Trophoblast cell (in vitro differentiated cells and primary cell): ENCODE measurements around the gene TBC1D13.
"Not testable (repeated sequence)": the region's sequence is repeated elsewhere in the genome, so short reads cannot be mapped to it uniquely, and the experiment has no call there.

ENCODE experiments used
- DNase-seq, 2 donors: peaks; one replicate each; pipeline ENCODE4 v3.0.0-alpha.2; 2016
- H2AFZ ChIP-seq: 2 replicates; pipeline ENCODE4 v1.6.1; 2013; ENCODE audit warnings: low read length, moderate library complexity, mild to moderate bottlenecking; ENCODE audit not compliant: insufficient read depth, poor library complexity
- H2AK5ac ChIP-seq: 2 replicates; pipeline ENCODE4 v1.6.1; 2013; ENCODE audit warnings: mild to moderate bottlenecking, low read length
- H2BK120ac ChIP-seq: 2 replicates; pipeline ENCODE4 v1.6.1; 2013; ENCODE audit warnings: low read length, mild to moderate bottlenecking, moderate library complexity; ENCODE audit not compliant: insufficient read depth, poor library complexity
- H2BK12ac ChIP-seq: 2 replicates; pipeline ENCODE4 v1.6.1; 2013; ENCODE audit warnings: mild to moderate bottlenecking, low read length, moderate library complexity
- H2BK5ac ChIP-seq: 2 replicates; pipeline ENCODE4 v1.6.1; 2013; ENCODE audit warnings: low read length, low read depth, moderate library complexity, mild to moderate bottlenecking; ENCODE audit not compliant: poor library complexity
- H3K14ac ChIP-seq: 2 replicates; pipeline ENCODE4 v1.6.1; 2013; ENCODE audit warnings: mild to moderate bottlenecking, low read length
- H3K18ac ChIP-seq: 2 replicates; pipeline ENCODE4 v1.6.1; 2013; ENCODE audit warnings: mild to moderate bottlenecking, low read length
- H3K23ac ChIP-seq: 2 replicates; pipeline ENCODE4 v1.6.1; 2013; ENCODE audit warnings: low read length
- H3K27ac ChIP-seq: 2 replicates; pipeline ENCODE4 v1.5.1; 2013; ENCODE audit warnings: low read depth, mild to moderate bottlenecking, inconsistent platforms, low read length, moderate library complexity
- H3K27me3 ChIP-seq: 2 replicates; pipeline ENCODE4 v1.6.1; 2013; ENCODE audit warnings: inconsistent platforms, mild to moderate bottlenecking, low read length, moderate library complexity; ENCODE audit not compliant: insufficient read depth
- H3K36me3 ChIP-seq, 2 experiments: 1 replicate in 1 of 2; 2 replicates in 1 of 2; pipeline ENCODE4 v1.6.1; 2013; ENCODE audit warnings: low read length in 2 of 2, mild to moderate bottlenecking in 2 of 2, moderate library complexity in 1 of 2; ENCODE audit not compliant: insufficient read depth in 2 of 2, control insufficient read depth in 1 of 2
- H3K4ac ChIP-seq: 2 replicates; pipeline ENCODE4 v1.6.1; 2013; ENCODE audit warnings: low read depth, mild to moderate bottlenecking, low read length, moderate library complexity
- H3K4me1 ChIP-seq, 2 experiments: 1 replicate in 1 of 2; 2 replicates in 1 of 2; pipeline ENCODE4 v1.6.1; 2013; ENCODE audit warnings: low read length in 2 of 2, mild to moderate bottlenecking in 2 of 2, moderate library complexity in 1 of 2; ENCODE audit not compliant: insufficient read depth in 2 of 2, control insufficient read depth in 1 of 2
- H3K4me2 ChIP-seq: 2 replicates; pipeline ENCODE4 v1.6.1; 2013; ENCODE audit warnings: inconsistent platforms, mild to moderate bottlenecking, low read length, moderate library complexity
- H3K4me3 ChIP-seq: 2 replicates; pipeline ENCODE4 v1.5.1; 2013; ENCODE audit warnings: mild to moderate bottlenecking, low read depth, low read length, inconsistent platforms
- H3K79me1 ChIP-seq: one replicate; pipeline ENCODE4 v1.6.1; 2013; ENCODE audit warnings: low read length
- H3K79me2 ChIP-seq: 2 replicates; pipeline ENCODE4 v1.6.1; 2013; ENCODE audit warnings: low read length, mild to moderate bottlenecking; ENCODE audit not compliant: control insufficient read depth, insufficient read depth, poor library complexity
- H3K9ac ChIP-seq: 2 replicates; pipeline ENCODE4 v1.6.1; 2013; ENCODE audit warnings: mild to moderate bottlenecking, low read length
- H3K9me3 ChIP-seq: 2 replicates; pipeline ENCODE4 v1.6.1; 2013; ENCODE audit warnings: low read depth, mild to moderate bottlenecking, control low read depth, inconsistent platforms, low read length; ENCODE audit not compliant: insufficient read depth
- H4K12ac ChIP-seq: 2 replicates; pipeline ENCODE4 v1.6.1; 2013; ENCODE audit warnings: low read depth, mild to moderate bottlenecking, low read length, moderate library complexity
- H4K8ac ChIP-seq: 2 replicates; pipeline ENCODE4 v1.6.1; 2013; ENCODE audit warnings: low read depth, mild to moderate bottlenecking, low read length, moderate library complexity
- H4K91ac ChIP-seq: one replicate; pipeline ENCODE4 v1.6.1; 2013; ENCODE audit warnings: low read depth, mild to moderate bottlenecking, low read length, moderate library complexity
- WGBS: extraction: QIAGEN DNeasy Blood & Tissue Kit; methylation state at CpG from one replicate; pipeline ENCODE4 v1.1.7; 2013; ENCODE audit warnings: missing lambda C conversion rate; ENCODE audit not compliant: insufficient read length, insufficient coverage; ENCODE audit errors: extremely low coverage; 5-methylcytosine and 5-hydroxymethylcytosine counted together

TBC1D13 gene

DNA sequence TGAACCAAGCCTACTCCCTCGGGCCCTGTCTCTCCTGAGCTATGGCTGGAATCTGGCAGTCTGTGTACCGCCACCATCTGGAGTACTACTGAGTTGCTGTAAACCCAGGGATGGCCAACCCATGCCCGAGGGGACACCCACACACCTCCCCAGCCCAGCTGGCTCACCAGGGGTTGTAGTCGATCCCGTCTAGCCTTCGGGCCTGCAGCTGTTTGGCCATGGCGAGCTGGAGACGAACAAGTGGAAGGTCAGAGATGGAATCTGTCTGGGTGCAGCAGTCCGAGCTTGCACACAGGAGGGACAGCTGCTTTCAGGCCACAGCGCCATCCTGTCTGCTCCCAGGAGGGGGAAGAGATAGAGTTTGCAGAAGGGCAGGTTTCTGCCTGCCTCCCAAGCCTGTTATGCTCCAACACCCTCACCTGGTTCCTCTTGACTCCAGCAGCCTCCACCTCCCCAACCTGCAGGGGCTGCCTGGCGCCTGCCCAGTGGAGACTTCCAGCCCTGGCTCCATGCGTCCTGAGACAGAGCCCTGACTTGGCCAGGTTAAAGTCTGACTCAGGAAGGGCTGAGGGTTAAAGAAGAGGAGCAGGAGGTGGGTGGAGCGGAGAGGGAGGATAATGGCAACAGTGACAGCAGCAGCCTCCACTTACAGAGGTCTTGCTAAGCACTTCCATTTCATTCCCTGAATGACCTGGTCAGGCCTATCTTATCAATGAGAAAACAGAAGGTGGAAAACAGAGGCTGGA lies 58.3 kb downstream of the TBC1D13 start:
- Histone ChIP-seq H3K4ac (no peak overlapping the region), H3K9me3 (peaks cover 3% of the 10 kb centered on the region), H3K4me1 (peaks cover 4 to 12% of the 10 kb centered on the region in 2 experiments), H4K8ac (no peak overlapping the region), H3K79me2 (no peaks in the 10 kb centered on the region), H3K27ac (peak overlapping the region; percentile 0), H3K36me3 (peaks cover 0 to 3% of the 10 kb centered on the region in 2 experiments), H2AK5ac (no peak overlapping the region), H3K4me3 (no peak overlapping the region), H2AFZ (no peak overlapping the region), H4K12ac (no peak overlapping the region), H4K91ac (no peak overlapping the region), H2BK120ac (no peak overlapping the region), H3K4me2 (no peak overlapping the region), H2BK12ac (no peak overlapping the region), H3K9ac (no peak overlapping the region), H3K14ac (no peak overlapping the region), H3K27me3 (no peaks in the 10 kb centered on the region), H3K23ac (no peak overlapping the region), H3K18ac (no peak overlapping the region), H3K79me1 (no peaks in the 10 kb centered on the region), H2BK5ac (no peak overlapping the region)
- DNase-seq = peak; percentile 99 to 100
- no CpG with 5 or more reads among the region's 13 CpGs for WGBS

GRCh38 chr9:128846680-128847030 lies 59.6 kb downstream of the TBC1D13 start:
- no peak overlapping the region for H3K23ac ChIP-seq

GRCh38 chr9:128847803-128848202 lies 60.8 kb downstream of the TBC1D13 start:
- no peak overlapping the region for H2AFZ ChIP-seq
- no peak overlapping the region for H3K23ac ChIP-seq
- H2BK120ac ChIP-seq = no peak overlapping the region
- DNase-seq = no peak
- no peaks in the 10 kb centered on the region for H3K27me3 ChIP-seq
- H3K18ac ChIP-seq = no peak overlapping the region
- no peak overlapping the region for H3K4me3 ChIP-seq
- H3K4me2 ChIP-seq = no peak overlapping the region
- H2AK5ac ChIP-seq = no peak overlapping the region
- no peaks in the 10 kb centered on the region for H3K79me1 ChIP-seq
- H3K9me3 ChIP-seq = peaks cover 6% of the 10 kb centered on the region
- no peaks in the 10 kb centered on the region for H3K79me2 ChIP-seq
- H4K91ac ChIP-seq = no peak overlapping the region
- H3K27ac ChIP-seq = no peak overlapping the region
- H3K14ac ChIP-seq = no peak overlapping the region
- H2BK5ac ChIP-seq = no peak overlapping the region
- peaks cover 4 to 12% of the 10 kb centered on the region in 2 experiments for H3K4me1 ChIP-seq
- no peak overlapping the region for H4K8ac ChIP-seq
- H4K12ac ChIP-seq = no peak overlapping the region
- no peak overlapping the region for H3K9ac ChIP-seq
- H2BK12ac ChIP-seq = no peak overlapping the region
- no CpG with 5 or more reads among the region's 1 CpG for WGBS
- no peak overlapping the region for H3K4ac ChIP-seq
- H3K36me3 ChIP-seq = peaks cover 0 to 2% of the 10 kb centered on the region in 2 experiments

More at GRCh38 chr9:128846680-128847030, 59.6 kb downstream of the TBC1D13 start:
- Histone ChIP-seq H2AK5ac (no peak overlapping the region), H3K9me3 (peaks cover 6% of the 10 kb centered on the region), H3K18ac (peak overlapping the region; percentile 24), H3K27ac (no peak overlapping the region), H4K91ac (no peak overlapping the region), H4K8ac (no peak overlapping the region), H3K4me3 (no peak overlapping the region), H2BK12ac (no peak overlapping the region), H3K4me1 (peaks cover 4 to 12% of the 10 kb centered on the region in 2 experiments), H4K12ac (no peak overlapping the region), H3K4ac (no peak overlapping the region), H3K4me2 (no peak overlapping the region), H2BK5ac (no peak overlapping the region), H3K14ac (no peak overlapping the region), H3K79me2 (no peaks in the 10 kb centered on the region), H3K9ac (no peak overlapping the region), H3K27me3 (no peaks in the 10 kb centered on the region), H3K36me3 (peaks cover 0 to 5% of the 10 kb centered on the region in 2 experiments), H2BK120ac (no peak overlapping the region), H3K79me1 (no peaks in the 10 kb centered on the region), H2AFZ (no peak overlapping the region)
- no peak for DNase-seq
- WGBS = no CpG with 5 or more reads among the region's 3 CpGs

- H3K4me1 ChIP-seq, H2AFZ ChIP-seq, H2AK5ac ChIP-seq, H4K8ac ChIP-seq, H3K79me2 ChIP-seq, H3K14ac ChIP-seq, H4K91ac ChIP-seq, DNase-seq, H3K18ac ChIP-seq, H3K9me3 ChIP-seq, H3K27ac ChIP-seq, H3K79me1 ChIP-seq, H2BK12ac ChIP-seq, H3K4ac ChIP-seq, H3K4me2 ChIP-seq, H2BK120ac ChIP-seq, H3K4me3 ChIP-seq, H3K36me3 ChIP-seq, H3K23ac ChIP-seq, H3K9ac ChIP-seq, H4K12ac ChIP-seq, H2BK5ac ChIP-seq, H3K27me3 ChIP-seq: not testable (repeated sequence)
- WGBS = no CpG with 5 or more reads among the region's 10 CpGs
Observed at GRCh38 chr9:128851024-128851423, 64.0 kb downstream of the TBC1D13 start.
